GM19099 (cell line): Measurements from ENCODE around the gene PCOLCE2.

Source experiments
- POLR2A ChIP-seq: IDR thresholded peaks from 3 replicates; pipeline ENCODE4 v1.6.1; 2011; ENCODE audit warnings: low read depth; ENCODE audit not compliant: insufficient read length; ENCODE audit errors: extremely low read depth

Gene PCOLCE2

GRCh38 chr3:142912402-142913172 is 23.7 kb upstream of the PCOLCE2 start:
- TF ChIP-seq POLR2A, result no peak

DNA sequence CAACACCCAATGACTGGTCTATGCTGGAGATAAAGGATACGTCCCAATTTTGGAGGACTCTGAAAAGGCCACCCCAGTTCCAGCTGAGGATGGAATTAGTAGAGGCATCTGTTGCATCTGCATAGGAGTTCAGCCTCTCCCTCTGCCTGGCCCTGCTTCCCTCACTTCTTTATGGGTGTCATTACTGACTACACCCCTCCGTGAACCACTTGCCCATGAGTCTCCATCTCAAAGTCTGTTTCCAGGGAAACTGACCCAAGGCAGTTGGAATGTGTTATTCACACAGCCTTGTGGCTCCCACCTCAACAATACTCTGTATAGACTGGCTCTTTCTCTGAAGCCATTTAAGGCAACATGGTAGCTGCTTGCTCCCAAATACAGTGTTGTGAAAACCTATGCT is 21.4 kb upstream of the PCOLCE2 start:
- TF ChIP-seq POLR2A, result no peak

- TF ChIP-seq POLR2A, result no peak
These were observed 20.4 kb upstream of the PCOLCE2 start for GRCh38 chr3:142909282-142909681.

- TF ChIP-seq POLR2A, result no peak
These were observed 19.1 kb upstream of the PCOLCE2 start for GRCh38 chr3:142907996-142908395.

DNA sequence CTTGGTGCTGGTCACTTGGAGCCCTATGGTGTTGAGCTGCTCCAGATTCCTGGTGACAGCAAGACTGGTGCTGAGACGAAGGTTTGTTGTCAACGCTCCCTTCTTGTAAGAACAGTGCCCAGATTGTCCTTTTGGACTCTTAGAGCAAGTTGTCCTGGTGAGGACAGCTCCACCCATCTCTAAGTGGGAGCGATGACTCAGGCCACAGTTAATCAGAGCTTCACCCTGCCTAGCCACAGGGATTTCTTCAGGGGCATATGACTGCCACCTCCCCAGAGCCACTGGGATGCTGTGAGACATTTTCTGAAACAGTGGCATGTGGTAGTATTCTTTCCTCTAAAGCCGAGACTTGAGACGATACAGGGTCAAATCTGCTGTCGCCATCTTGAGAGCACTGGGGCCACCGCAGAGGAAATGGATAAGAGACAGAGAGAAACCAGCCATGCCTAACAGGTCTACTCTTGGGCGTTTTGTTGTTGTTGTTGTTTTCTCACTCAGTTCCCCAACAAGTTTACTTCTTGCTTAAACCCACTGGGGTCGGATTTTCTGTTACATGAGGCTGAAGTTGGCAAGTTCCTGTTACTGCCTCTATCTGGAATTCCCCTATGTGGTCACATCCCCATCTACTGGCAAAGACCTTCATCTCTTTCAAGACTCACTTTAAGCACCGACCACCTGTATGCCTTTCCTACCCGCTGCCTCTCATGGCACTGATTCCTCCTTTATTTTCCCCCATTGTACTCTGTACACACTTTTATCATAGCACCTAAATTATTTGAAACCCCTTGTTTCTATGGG is 16.0 kb upstream of the PCOLCE2 start:
- no peak for TF ChIP-seq POLR2A

GRCh38 chr3:142902356-142902755 is 13.5 kb upstream of the PCOLCE2 start:
- no peak for TF ChIP-seq POLR2A

GRCh38 chr3:142898346-142899213 is 9.7 kb upstream of the PCOLCE2 start:
- no peak for TF ChIP-seq POLR2A

GRCh38 chr3:142897807-142898206 is 8.9 kb upstream of the PCOLCE2 start:
- no peak for TF ChIP-seq POLR2A

- no peak for TF ChIP-seq POLR2A
These were observed 8.1 kb upstream of the PCOLCE2 start for GRCh38 chr3:142896996-142897395.

- TF ChIP-seq POLR2A, result no peak
These were observed 7.4 kb upstream of the PCOLCE2 start for GRCh38 chr3:142896201-142896755.

DNA sequence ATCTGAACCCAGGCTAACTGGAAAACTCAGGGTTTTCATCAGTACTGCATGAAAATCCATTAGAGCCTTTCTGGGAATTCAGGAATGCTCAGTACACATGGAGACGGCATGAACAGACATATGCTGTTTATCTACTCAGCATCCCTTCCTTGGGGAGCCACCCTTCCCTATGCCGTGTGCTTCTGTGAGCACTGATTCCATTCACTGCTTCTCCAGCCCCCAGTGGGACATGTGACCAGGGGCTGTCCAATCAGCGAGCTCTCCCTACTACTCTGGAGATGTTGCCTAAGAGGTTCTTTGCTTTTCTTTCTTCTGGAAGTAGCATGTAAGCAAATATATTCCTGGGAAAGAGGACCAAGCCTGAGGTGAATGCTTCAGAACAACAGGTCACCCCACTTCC is 5.6 kb upstream of the PCOLCE2 start:
- no peak for TF ChIP-seq POLR2A

- no peak for TF ChIP-seq POLR2A
These were observed 3.8 kb upstream of the PCOLCE2 start for GRCh38 chr3:142892714-142893113.

GRCh38 chr3:142890592-142890991 is 1.7 kb upstream of the PCOLCE2 start:
- no peak for TF ChIP-seq POLR2A

DNA sequence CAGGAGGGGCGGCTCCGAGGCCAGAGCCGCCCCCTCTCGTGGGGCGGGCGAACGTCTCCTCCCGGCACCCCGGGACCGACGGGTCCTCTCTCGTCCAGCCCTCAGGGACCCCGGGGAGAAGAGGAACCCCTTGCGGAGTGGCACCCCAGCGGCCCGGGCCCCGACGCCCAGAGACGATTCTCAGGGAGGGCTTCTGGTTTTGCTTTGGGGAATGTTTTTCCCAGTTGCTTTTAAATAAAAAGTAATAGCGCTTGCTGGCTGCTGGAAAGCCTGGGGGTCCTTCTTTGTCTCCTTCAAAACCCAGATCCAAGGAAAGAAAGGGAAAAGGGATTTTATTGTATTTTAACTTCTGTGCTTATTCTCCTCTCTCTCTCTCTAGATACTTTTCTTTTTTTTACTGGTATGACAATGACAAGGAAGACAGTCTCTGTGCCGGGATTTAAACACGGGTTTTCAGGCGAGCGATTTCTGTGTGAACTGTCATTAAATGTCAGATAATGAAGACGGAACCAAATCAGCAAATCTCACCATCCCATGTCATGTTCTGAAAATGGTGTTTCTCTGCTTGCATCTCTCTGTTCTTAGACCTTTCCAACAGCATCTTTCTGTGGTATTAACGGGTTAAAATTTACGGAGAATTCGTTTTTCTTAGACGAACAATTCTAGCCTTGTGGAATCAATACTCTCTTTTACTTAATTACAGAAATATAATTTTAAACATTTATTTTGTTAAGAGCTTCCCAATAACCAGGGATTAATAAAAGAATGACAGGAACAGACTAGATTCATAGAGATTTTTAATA is 530 bp upstream of the PCOLCE2 start:
- TF ChIP-seq POLR2A, result no peak

DNA sequence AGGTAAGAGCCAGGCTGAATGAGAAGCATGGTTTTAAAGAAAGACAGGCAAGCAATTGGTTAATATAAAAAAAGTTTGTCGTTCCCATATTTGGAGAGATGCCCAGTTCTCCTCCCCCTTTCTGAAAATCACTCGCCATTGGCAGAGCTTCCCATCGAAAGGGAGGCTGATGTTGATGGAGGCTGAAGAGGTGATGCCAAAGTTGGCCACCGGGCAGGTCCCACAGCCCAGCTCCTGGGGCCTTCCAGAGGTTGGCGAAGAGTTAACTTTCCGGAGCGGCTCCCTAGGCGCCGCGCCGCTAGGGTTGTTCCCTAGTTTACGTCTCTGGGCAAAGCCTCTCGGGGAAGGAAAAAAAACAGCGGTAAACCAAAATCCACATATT is 793 bp downstream of the PCOLCE2 start:
- TF ChIP-seq POLR2A, result no peak

- no peak for TF ChIP-seq POLR2A
These were observed 1.9 kb downstream of the PCOLCE2 start for GRCh38 chr3:142886940-142887339.
